Smooth muscle cell of the brain vasculature (primary cell): ENCODE results near the gene CACNA1B.

Source experiments
- DNase-seq: peaks from one replicate; pipeline ENCODE4 v3.0.0-alpha.2; 2012; ENCODE audit warnings: low read depth, low spot score

The CACNA1B gene

GRCh38 chr9:137918331-137919094 is 40.9 kb downstream of the CACNA1B start:
- DNase-seq, result no peak

GRCh38 chr9:137919095-137919465 is 41.5 kb downstream of the CACNA1B start:
- DNase-seq, result no peak

- no peak for DNase-seq
These were observed 42.1 kb downstream of the CACNA1B start for GRCh38 chr9:137919649-137920141.

GRCh38 chr9:137920753-137921152 is 43.2 kb downstream of the CACNA1B start:
- DNase-seq, result no peak

- no peak for DNase-seq
These were observed 46.6 kb downstream of the CACNA1B start for GRCh38 chr9:137924169-137924568.

- DNase-seq, result no peak
These were observed 47.3 kb downstream of the CACNA1B start for GRCh38 chr9:137924761-137925369.

GRCh38 chr9:137943655-137944054 is 66.1 kb downstream of the CACNA1B start:
- DNase-seq, result no peak

GRCh38 chr9:137945581-137945980 is 68.0 kb downstream of the CACNA1B start:
- no peak for DNase-seq

GRCh38 chr9:137946993-137947392 is 69.4 kb downstream of the CACNA1B start:
- DNase-seq, result no peak

GRCh38 chr9:137948642-137949041 is 71.1 kb downstream of the CACNA1B start:
- no peak for DNase-seq

GRCh38 chr9:137949260-137949659 is 71.7 kb downstream of the CACNA1B start:
- DNase-seq, result no peak

- no peak for DNase-seq
These were observed 73.5 kb downstream of the CACNA1B start for GRCh38 chr9:137951107-137951506.

GRCh38 chr9:137951597-137952490 is 74.3 kb downstream of the CACNA1B start:
- DNase-seq, result no peak

- DNase-seq, result no peak
These were observed 75.5 kb downstream of the CACNA1B start for GRCh38 chr9:137952976-137953666.

- DNase-seq, result no peak
These were observed 76.3 kb downstream of the CACNA1B start for GRCh38 chr9:137953683-137954438.

- no peak for DNase-seq
These were observed 77.6 kb downstream of the CACNA1B start for GRCh38 chr9:137955224-137955570.

- DNase-seq, result no peak
These were observed 78.0 kb downstream of the CACNA1B start for GRCh38 chr9:137955586-137955985.

- DNase-seq, result no peak
These were observed 78.5 kb downstream of the CACNA1B start for GRCh38 chr9:137956039-137956438.

GRCh38 chr9:137956688-137957385 is 79.3 kb downstream of the CACNA1B start:
- no peak for DNase-seq
